Adrenal gland (tissue), 12 donors: ENCODE results near the gene KIAA1671. TPM values are rescaled to one million over a fixed set of nuclear protein-coding genes. Genes with fewer than 3 reads are reported as not detected.

Experiments
- DNase-seq, 7 donors: peaks; one replicate each; pipeline ENCODE4 v3.0.0-alpha.2; 2019 to 2020
- H3K27ac ChIP-seq, 5 donors: fragments of 200-600 bp; sonication (generic) in 4 of 5; 1 replicate in 3 of 5; 2 replicates in 2 of 5; pipeline versions ENCODE4 v1.5.1 to v1.8.0; 2016 to 2020; ENCODE audit warnings: mild to moderate bottlenecking in 1 of 5
- H3K27me3 ChIP-seq: fragments of 200-600 bp; 2 replicates; pipeline ENCODE4 v1.8.0; 2021
- H3K36me3 ChIP-seq, 2 donors: fragments of 200-600 bp; replicated peaks in 1 of 2; 1 replicate in 1 of 2; 2 replicates in 1 of 2; pipeline versions ENCODE4 v1.5.1 to v1.8.0; 2018 to 2022
- H3K4me1 ChIP-seq, 2 donors: fragments of 200-600 bp; replicated peaks in 1 of 2; 1 replicate in 1 of 2; 2 replicates in 1 of 2; pipeline versions ENCODE4 v1.5.1 to v1.8.0; 2018 to 2021
- H3K4me3 ChIP-seq, 4 donors: fragments of 200-600 bp; sonication (generic) in 3 of 4; one replicate each; pipeline ENCODE4 v1.5.1; 2016 to 2018
- H3K9me3 ChIP-seq, 3 donors: fragments of 200-600 bp; sonication (generic) in 1 of 3; replicated peaks in 1 of 3; 1 replicate in 2 of 3; 2 replicates in 1 of 3; pipeline versions ENCODE4 v1.5.1 to v1.8.0; 2016 to 2021
- POLR2A ChIP-seq, 2 donors: fragments of 450-650 bp; IDR thresholded peaks; one replicate each; pipeline ENCODE4 v1.6.1; 2017; ENCODE audit warnings: antibody characterized with exemption in 2 of 2, mild to moderate bottlenecking in 2 of 2, moderate library complexity in 1 of 2
- WGBS, 4 donors: extraction: QIAGEN DNeasy Blood & Tissue Kit in 2 of 4; methylation state at CpG; one replicate each; pipeline versions ENCODE4 v1.1.5 to v1.1.7; 2013 to 2017; 5-methylcytosine and 5-hydroxymethylcytosine counted together
- intact Hi-C, 2 donors: fragments of 100-400 bp; cut with DNase I; formaldehyde crosslinking; loops; one replicate each; pipeline versions ENCODE4 v1.14.1 to v1.15.0; 2022 to 2023
- polyA plus RNA-seq, 3 donors: library from polyadenylated mRNA; stranded (reverse); fragments of 200-250 nt in 2 of 3; fragments of 350-450 nt in 1 of 3; fragmentation: Illumina TruSeq in 1 of 3; extraction: RNeasy Lipid Tissue Mini Kit (QIAGEN cat#74804) in 1 of 3; gene quantifications; one replicate each; pipeline ENCODE4 v1.2.3, GENCODE V29; 2013 to 2014
- total RNA-seq, 9 donors: library from RNA; depleted of rRNA in 4 of 9; stranded (reverse); fragments of >200 nt in 4 of 9; fragments of 120-200 nt in 1 of 9; fragmentation: NEBNext Ultra II Directional in 1 of 9; extraction: Animal tissue kit (Norgen Biotek cat#: 25700) in 1 of 9; gene quantifications; one replicate each; pipeline versions ENCODE4 v1.1.0 to v1.2.4, GENCODE V29; 2013 to 2023
- TF ChIP-seq, protein P1 (sequence below), 6 experiments: fragments of 450-650 bp in 4 of 6; fragments of 200-600 bp in 2 of 6; sonication (generic) in 1 of 6; IDR thresholded peaks; 1 replicate in 5 of 6; 2 replicates in 1 of 6; pipeline versions ENCODE4 v1.5.1 to v1.8.0; 2016 to 2021; ENCODE audit warnings: antibody characterized with exemption in 6 of 6, mild to moderate bottlenecking in 2 of 6, moderate library complexity in 1 of 6
- donor health status: healthy with polysubstance abuse.
- donor health status: Bipolar disorder and iron deficiency.
- donor health status: DM: yes; HTN: yes; CAD: no.
- donor health status: DM: no; HTN: no; CAD: no.
- donor health status: DM: no; HTN: no; CAD: no.
- donor health status: DM: yes; HTN: yes; CAD: no.

The KIAA1671 gene
- total and polyA plus RNA-seq, 12 donors, result 5.3 to 71.0 (median 45.8) TPM

DNA sequence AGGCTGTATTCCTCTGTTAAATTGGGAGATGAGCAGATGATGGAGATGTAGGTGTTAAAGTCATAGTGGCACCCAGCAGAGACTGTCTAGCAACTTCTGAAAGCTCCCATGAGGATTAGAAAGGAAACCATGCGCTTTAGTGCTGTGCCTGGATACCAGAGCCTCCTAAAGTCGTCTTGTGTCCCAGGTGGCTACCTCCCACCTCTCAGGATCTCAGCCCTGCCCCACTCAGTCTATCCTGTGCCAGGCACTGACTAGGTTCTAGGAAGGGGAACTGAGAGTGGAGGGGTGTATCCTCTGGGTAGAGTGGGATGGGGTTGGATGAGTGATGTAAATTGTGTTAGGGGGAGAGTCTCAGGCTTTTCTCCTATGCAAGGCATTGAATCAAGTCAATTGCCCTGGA, 60.2 kb downstream of the KIAA1671 start:
- no peaks in the 10 kb centered on the region for H3K36me3 ChIP-seq
- H3K9me3 ChIP-seq, result no peaks in the 10 kb centered on the region
- WGBS, 4 donors, result 72 to 88% (median 76%) methylated on average over 2 of the region's 2 CpGs
- H3K27ac ChIP-seq, result peak overlapping the region in 3 of 5 donors; percentile 31 to 49 (median 41)
- TF ChIP-seq, protein P1, sequence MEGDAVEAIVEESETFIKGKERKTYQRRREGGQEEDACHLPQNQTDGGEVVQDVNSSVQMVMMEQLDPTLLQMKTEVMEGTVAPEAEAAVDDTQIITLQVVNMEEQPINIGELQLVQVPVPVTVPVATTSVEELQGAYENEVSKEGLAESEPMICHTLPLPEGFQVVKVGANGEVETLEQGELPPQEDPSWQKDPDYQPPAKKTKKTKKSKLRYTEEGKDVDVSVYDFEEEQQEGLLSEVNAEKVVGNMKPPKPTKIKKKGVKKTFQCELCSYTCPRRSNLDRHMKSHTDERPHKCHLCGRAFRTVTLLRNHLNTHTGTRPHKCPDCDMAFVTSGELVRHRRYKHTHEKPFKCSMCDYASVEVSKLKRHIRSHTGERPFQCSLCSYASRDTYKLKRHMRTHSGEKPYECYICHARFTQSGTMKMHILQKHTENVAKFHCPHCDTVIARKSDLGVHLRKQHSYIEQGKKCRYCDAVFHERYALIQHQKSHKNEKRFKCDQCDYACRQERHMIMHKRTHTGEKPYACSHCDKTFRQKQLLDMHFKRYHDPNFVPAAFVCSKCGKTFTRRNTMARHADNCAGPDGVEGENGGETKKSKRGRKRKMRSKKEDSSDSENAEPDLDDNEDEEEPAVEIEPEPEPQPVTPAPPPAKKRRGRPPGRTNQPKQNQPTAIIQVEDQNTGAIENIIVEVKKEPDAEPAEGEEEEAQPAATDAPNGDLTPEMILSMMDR (IDR thresholded peaks at IDR 0.05), result no peak
- TF ChIP-seq POLR2A (IDR thresholded peaks at IDR 0.05), result no peak
- DNase-seq, result no peak
- H3K4me1 ChIP-seq, result peaks cover 13 to 24% of the 10 kb centered on the region in 2 donors
- no peak overlapping the region for H3K4me3 ChIP-seq
- intact Hi-C loops, result no loop called here
- no peaks in the 10 kb centered on the region for H3K27me3 ChIP-seq

DNA sequence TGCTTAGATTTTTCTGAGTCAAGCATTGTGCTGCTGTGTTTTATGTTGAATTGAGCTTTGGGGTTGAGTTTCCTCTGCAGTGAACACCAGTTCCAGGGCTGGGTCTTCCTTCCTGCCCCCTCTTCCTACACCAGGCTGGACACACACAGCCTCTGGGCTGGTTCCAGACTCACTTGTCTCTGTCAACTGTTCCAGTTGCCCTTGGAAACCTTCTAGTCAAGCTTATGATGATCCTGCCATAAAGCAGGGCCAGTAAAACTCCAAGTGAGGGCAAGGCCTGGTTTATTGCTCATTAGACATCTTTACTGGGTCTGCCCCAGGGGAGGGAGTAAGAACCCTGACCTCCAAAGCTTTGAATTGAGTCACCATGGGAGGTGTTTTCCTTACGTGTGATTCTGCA, 61.1 kb downstream of the KIAA1671 start:
- TF ChIP-seq, protein P1 (IDR thresholded peaks at IDR 0.05), result no peak
- no peak for TF ChIP-seq POLR2A (IDR thresholded peaks at IDR 0.05)
- Histone ChIP-seq H3K4me3 (no peak overlapping the region), H3K9me3 (no peaks in the 10 kb centered on the region), H3K27me3 (no peaks in the 10 kb centered on the region), H3K27ac (peak overlapping the region in 4 of 5 donors; percentile 31 to 49 (median 41)), H3K36me3 (no peaks in the 10 kb centered on the region), H3K4me1 (peaks cover 13 to 24% of the 10 kb centered on the region in 2 donors)
- 23 to 60% (median 38%) methylated on average over 1 of the region's 1 CpG for WGBS, 4 donors
- intact Hi-C loops, result no loop called here
- peak in 6 of 7 donors; percentile 52 to 79 (median 70) for DNase-seq

DNA sequence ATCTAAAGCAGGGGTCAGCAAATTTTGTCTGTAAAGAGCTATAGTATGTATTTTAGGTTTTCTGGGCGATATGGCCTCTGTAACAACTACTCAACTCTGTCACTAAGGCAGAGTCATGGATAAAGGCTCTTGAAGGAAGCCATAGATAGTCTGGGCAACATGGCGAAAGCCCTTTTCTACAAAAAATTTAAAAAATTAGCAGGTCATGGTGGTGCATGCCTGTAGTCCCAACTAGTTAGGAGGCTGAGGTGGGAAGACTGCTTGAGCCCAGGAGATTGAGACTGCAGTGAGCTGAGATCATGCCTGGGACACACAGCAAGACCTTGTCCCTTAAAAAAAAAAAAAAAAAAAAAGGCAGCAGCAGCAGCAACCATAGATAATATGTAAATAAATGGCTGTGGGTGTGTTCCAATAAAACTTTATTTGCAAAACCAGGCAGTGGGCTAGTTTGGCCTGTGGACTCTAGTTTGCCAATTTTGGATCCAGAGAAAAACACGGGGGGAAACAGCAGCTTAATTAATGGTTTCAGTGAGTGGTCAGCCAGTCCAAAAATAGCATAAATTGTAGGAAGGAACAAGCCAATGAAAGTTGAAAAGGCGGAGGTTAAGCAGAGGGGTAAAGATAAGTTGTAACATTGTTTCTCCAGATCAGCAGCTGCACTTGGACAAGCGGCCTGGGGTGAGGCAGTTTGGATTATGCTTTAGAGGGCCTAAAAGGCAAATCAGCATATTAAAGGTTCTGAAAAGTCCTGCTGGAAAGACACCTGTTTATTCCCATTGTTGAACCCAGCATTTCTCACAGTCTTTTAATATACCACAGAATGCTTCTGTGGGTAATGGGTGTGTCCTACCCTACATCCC, 62.6 kb downstream of the KIAA1671 start:
- no peaks in the 10 kb centered on the region for H3K36me3 ChIP-seq
- TF ChIP-seq, protein P1 (IDR thresholded peaks at IDR 0.05), result no peak
- TF ChIP-seq POLR2A (IDR thresholded peaks at IDR 0.05), result no peak
- no peaks in the 10 kb centered on the region for H3K27me3 ChIP-seq
- no peak overlapping the region for H3K4me3 ChIP-seq
- WGBS, 4 donors, result 54 to 80% (median 77%) methylated on average over 5 of the region's 5 CpGs
- H3K9me3 ChIP-seq, result no peaks in the 10 kb centered on the region
- no peak for DNase-seq
- H3K4me1 ChIP-seq, result peaks cover 13 to 24% of the 10 kb centered on the region in 2 donors
- intact Hi-C loops, result no loop called here
- no peak overlapping the region for H3K27ac ChIP-seq

DNA sequence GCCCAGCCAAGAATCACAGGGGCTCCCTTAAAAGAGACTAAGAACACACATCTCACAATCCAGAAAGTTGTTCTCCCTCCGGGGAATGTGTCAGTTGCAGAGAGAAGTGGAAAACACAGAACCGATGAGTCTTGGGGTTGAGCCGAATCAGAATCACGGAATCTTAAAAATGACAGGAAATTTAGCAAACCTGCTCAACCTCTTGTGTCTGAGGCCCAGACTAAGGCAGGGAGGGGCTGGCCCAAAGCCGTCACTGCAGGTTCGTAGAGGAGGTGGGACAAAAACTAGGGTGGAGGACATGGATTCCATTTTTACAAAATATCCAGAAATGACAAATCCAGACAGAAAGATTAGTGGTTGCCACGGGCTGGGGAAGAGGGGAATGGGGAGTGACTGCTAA, 63.8 kb downstream of the KIAA1671 start:
- H3K4me1 ChIP-seq, result peaks cover 13 to 24% of the 10 kb centered on the region in 2 donors
- intact Hi-C loops, result no loop called here

More for the DNA sequence above, 63.8 kb downstream of the KIAA1671 start:
- Histone ChIP-seq H3K4me3 (no peak overlapping the region), H3K27ac (peak overlapping the region in 1 of 5 donors; percentile 20), H3K9me3 (no peaks in the 10 kb centered on the region), H3K27me3 (no peaks in the 10 kb centered on the region), H3K36me3 (no peaks in the 10 kb centered on the region)
- DNase-seq, result no peak
- WGBS, 4 donors, result 79 to 94% (median 88%) methylated on average over 7 of the region's 7 CpGs
- no peak for TF ChIP-seq POLR2A (IDR thresholded peaks at IDR 0.05)
- TF ChIP-seq, protein P1 (IDR thresholded peaks at IDR 0.05), result no peak
